PC-9 (cell line): ENCODE results near the gene CLEC16A. TPM values are rescaled to one million over a fixed set of nuclear protein-coding genes. Genes with fewer than 3 reads are reported as not detected.

Experiments
- BruUV-seq: library from RNA; stranded (reverse); fragments of 400-500 nt; replicated peaks from 2 replicates; lab custom pipeline; 2021; lab: Mats Ljungman, UMichigan
- CTCF ChIA-PET: fragments of 300-600 bp; sonication (Branson Sonifier 250); formaldehyde crosslinking; loops from one replicate; lab custom pipeline; 2022; ENCODE audit warnings: antibody characterized with exemption; lab: Charles Lee
- POLR2A ChIA-PET: fragments of 300-600 bp; sonication (Branson Sonifier 250); formaldehyde crosslinking; loops from one replicate; lab custom pipeline; 2022; ENCODE audit warnings: antibody characterized with exemption; ENCODE audit not compliant: unreplicated experiment; lab: Charles Lee
- DNase-seq, 2 experiments: peaks; one replicate each; pipeline versions ENCODE4 v3.0.0 to v3.0.0-alpha.2; 2015 to 2022; ENCODE audit warnings: mixed read lengths in 1 of 2
- H2AFZ ChIP-seq: fragments of 200-600 bp; sonication (generic); 2 replicates; pipeline ENCODE4 v1.8.1; 2017; ENCODE audit warnings: antibody characterized with exemption
- H3F3A ChIP-seq: fragments of 200-600 bp; sonication (generic); 2 replicates; pipeline ENCODE4 v1.8.1; 2017; ENCODE audit warnings: antibody characterized with exemption, mild to moderate bottlenecking, low read depth; ENCODE audit not compliant: insufficient read depth
- H3K27ac ChIP-seq: fragments of 200-600 bp; sonication (generic); 2 replicates; pipeline ENCODE4 v1.6.1; 2016; ENCODE audit warnings: mixed run types
- H3K27me3 ChIP-seq: fragments of 200-600 bp; sonication (generic); 2 replicates; pipeline ENCODE4 v1.6.1; 2016; ENCODE audit warnings: low read depth, mixed run types; ENCODE audit not compliant: insufficient read depth
- H3K36me3 ChIP-seq: fragments of 200-600 bp; sonication (generic); 2 replicates; pipeline ENCODE4 v1.6.1; 2016; ENCODE audit warnings: low read depth, mixed run types
- H3K4me1 ChIP-seq: fragments of 200-600 bp; sonication (generic); replicated peaks from 2 replicates; pipeline ENCODE4 v1.6.1; 2016; ENCODE audit warnings: mixed run types; ENCODE audit not compliant: insufficient read depth
- H3K4me2 ChIP-seq: fragments of 200-600 bp; sonication (generic); 2 replicates; pipeline ENCODE4 v1.6.1; 2017; ENCODE audit warnings: mixed run types
- H3K4me3 ChIP-seq: fragments of 200-600 bp; sonication (generic); 2 replicates; pipeline ENCODE4 v1.6.1; 2016; ENCODE audit warnings: mixed run types
- H3K79me2 ChIP-seq: fragments of 200-600 bp; sonication (generic); 2 replicates; pipeline ENCODE4 v1.6.1; 2017; ENCODE audit warnings: low read depth, mixed run types
- H3K9me2 ChIP-seq: fragments of 200-600 bp; sonication (generic); 2 replicates; pipeline ENCODE4 v1.8.1; 2017; ENCODE audit warnings: mild to moderate bottlenecking; ENCODE audit not compliant: insufficient read depth
- H3K9me3 ChIP-seq: fragments of 200-600 bp; sonication (generic); 2 replicates; pipeline ENCODE4 v1.8.1; 2016; ENCODE audit warnings: low read depth; ENCODE audit not compliant: insufficient read depth
- H4K20me1 ChIP-seq: fragments of 200-600 bp; sonication (generic); 2 replicates; pipeline ENCODE4 v1.8.1; 2017; ENCODE audit not compliant: insufficient read depth
- CTCF ChIP-seq: fragments of 200-600 bp; sonication (generic); conservative IDR thresholded peaks from 2 replicates; pipeline ENCODE4 v1.6.1; 2017; ENCODE audit warnings: mixed run types, antibody characterized with exemption, mild to moderate bottlenecking, moderate library complexity
- EZH2 ChIP-seq: fragments of 200-600 bp; sonication (generic); IDR thresholded peaks from 2 replicates; pipeline ENCODE4 v1.8.0; 2017; ENCODE audit warnings: antibody characterized with exemption, low read depth
- intact Hi-C: fragments of 100-400 bp; cut with micrococcal nuclease; formaldehyde crosslinking; loops from one replicate; pipeline ENCODE4 v1.10.0; 2022; ENCODE audit not compliant: unreplicated experiment
- total RNA-seq: library from RNA; stranded (reverse); gene quantifications from 2 replicates; pipeline ENCODE4 v1.2.3, GENCODE V29; 2021

The CLEC16A gene
- total RNA-seq, 1 experiment from 2014 or later = 34.9 TPM

- CTCF ChIA-PET = interaction anchor here (0.6 kb wide), 1 partner anchor 221 kb away, joined by 3 read pairs; no protein-coding TSS in a partner anchor
- DNase-seq = no peak
- no peaks in the 10 kb centered on the region for H3K4me1 ChIP-seq
- H4K20me1 ChIP-seq = no peaks in the 10 kb centered on the region
- POLR2A ChIA-PET = no interaction called here
- intact Hi-C loops = no loop called here
- H3K27ac ChIP-seq = no peak overlapping the region
- no TSS peak for BruUV-seq
- H3K79me2 ChIP-seq = no peaks in the 10 kb centered on the region
- no peak for TF ChIP-seq EZH2
- TF ChIP-seq CTCF = no peak
- H3K4me2 ChIP-seq = no peak overlapping the region
- no peak overlapping the region for H2AFZ ChIP-seq
- no peaks in the 10 kb centered on the region for H3F3A ChIP-seq
- no peaks in the 10 kb centered on the region for H3K9me2 ChIP-seq
- peaks cover 13% of the 10 kb centered on the region; the same call in 1 of the 2 replicates for H3K27me3 ChIP-seq
- H3K36me3 ChIP-seq = no peaks in the 10 kb centered on the region
- no peak overlapping the region for H3K4me3 ChIP-seq
- H3K9me3 ChIP-seq = no peaks in the 10 kb centered on the region
These were observed 33.1 kb upstream of the CLEC16A start for GRCh38 chr16:10911267-10911666.

- BruUV-seq = no TSS peak
- Histone ChIP-seq H3K4me3 (no peak overlapping the region), H3K4me2 (no peak overlapping the region), H2AFZ (no peak overlapping the region), H3K4me1 (no peaks in the 10 kb centered on the region), H3K27me3 (no peaks in the 10 kb centered on the region), H3K79me2 (no peaks in the 10 kb centered on the region), H3K9me2 (no peaks in the 10 kb centered on the region), H4K20me1 (no peaks in the 10 kb centered on the region), H3K9me3 (no peaks in the 10 kb centered on the region), H3K27ac (no peak overlapping the region), H3F3A (no peaks in the 10 kb centered on the region), H3K36me3 (no peaks in the 10 kb centered on the region)
- TF ChIP-seq CTCF (no peak), EZH2 (no peak)
- ChIA-PET CTCF (no interaction called here), POLR2A (no interaction called here)
- intact Hi-C loops = loop anchor here (5.0 kb wide), 1 partner anchor 659 kb away; no protein-coding TSS in a partner anchor
- no peak for DNase-seq
These were observed 27.8 kb upstream of the CLEC16A start for GRCh38 chr16:10916534-10916933.

GRCh38 chr16:10918294-10919002 is 25.9 kb upstream of the CLEC16A start:
- Histone ChIP-seq H3K9me3 (no peaks in the 10 kb centered on the region), H3K4me1 (no peaks in the 10 kb centered on the region), H2AFZ (no peak overlapping the region), H3K36me3 (no peaks in the 10 kb centered on the region), H3K79me2 (no peaks in the 10 kb centered on the region), H3K27ac (no peak overlapping the region), H4K20me1 (no peaks in the 10 kb centered on the region), H3F3A (no peaks in the 10 kb centered on the region), H3K4me3 (no peak overlapping the region), H3K4me2 (no peak overlapping the region), H3K9me2 (no peaks in the 10 kb centered on the region), H3K27me3 (no peaks in the 10 kb centered on the region)
- ChIA-PET POLR2A (interaction anchor here (0.5 kb wide), 1 partner anchor 200 kb away, joined by 4 read pairs; no protein-coding TSS in a partner anchor), CTCF (interaction anchor here (0.6 to 1.2 kb wide), 9 partner anchors 13 to 642 kb away, joined by 3 to 19 read pairs (median 3); partner anchors contain the start of genes DEXI and NUBP1)
- intact Hi-C loops = loop anchor here (1.0 to 5.0 kb wide), 3 partner anchors 180 to 661 kb away; no protein-coding TSS in a partner anchor
- no TSS peak for BruUV-seq
- peak; percentile 62 to 89 for DNase-seq
- TF ChIP-seq CTCF = peak; percentile 94
- no peak for TF ChIP-seq EZH2
